Endothelial cell of umbilical vein (primary cell): Measurements from ENCODE around the gene TNFSF12. TPM values are rescaled to one million over a fixed set of nuclear protein-coding genes. Genes with fewer than 3 reads are reported as not detected.

Source experiments
- BruUV-seq: library from RNA; stranded (reverse); fragments of 400-500 nt; replicated peaks from 2 replicates; lab custom pipeline; 2021; lab: Mats Ljungman, UMichigan
- CTCF ChIA-PET: fragments of 300-600, 350-600 bp; sonication (Branson Sonifier 250); formaldehyde crosslinking; loops from one replicate; lab custom pipeline; 2021; ENCODE audit warnings: antibody characterized with exemption, inconsistent platforms; lab: Charles Lee
- POLR2A ChIA-PET: fragments of 300-600, 350-600 bp; sonication (Branson Sonifier 250); formaldehyde crosslinking; loops from one replicate; lab custom pipeline; 2021; ENCODE audit warnings: antibody characterized with exemption, inconsistent platforms; lab: Charles Lee
- DNase-seq: peaks from one replicate; pipeline ENCODE4 v3.0.0-alpha.2; 2011; ENCODE audit warnings: low read depth, low spot score
- FAIRE-seq: peaks from 2 replicates; lab custom pipeline; 2011; peaks lifted over from hg19 to GRCh38; lab: Jason Lieb, UNC
- H2AFZ ChIP-seq: 2 replicates; pipeline ENCODE4 v1.6.0; 2012; ENCODE audit warnings: low read depth, low read length, control low read depth, inconsistent platforms
- H3K27ac ChIP-seq: 2 replicates; pipeline ENCODE4 v1.5.1; 2011; ENCODE audit warnings: low read depth, mild to moderate bottlenecking, control low read depth, low read length, moderate library complexity; ENCODE audit not compliant: insufficient read depth
- H3K27me3 ChIP-seq, 2 experiments: 2 replicates each; pipeline versions ENCODE4 v1.6.0 to v1.6.1; 2011; ENCODE audit warnings: low read length in 2 of 2, mixed read lengths in 1 of 2; ENCODE audit not compliant: control insufficient read depth in 2 of 2, insufficient read depth in 2 of 2
- H3K36me3 ChIP-seq, 2 experiments: 2 replicates in 1 of 2; 3 replicates in 1 of 2; pipeline ENCODE4 v1.5.1; 2011; ENCODE audit warnings: low read length in 2 of 2, mild to moderate bottlenecking in 1 of 2, moderate library complexity in 1 of 2; ENCODE audit not compliant: control insufficient read depth in 2 of 2, insufficient read depth in 2 of 2; ENCODE audit errors: extremely low read depth in 1 of 2
- H3K4me1 ChIP-seq: 3 replicates; pipeline ENCODE4 v1.5.1; 2011; ENCODE audit warnings: mild to moderate bottlenecking, low read length; ENCODE audit not compliant: control insufficient read depth, insufficient read depth; ENCODE audit errors: extremely low read depth
- H3K4me2 ChIP-seq: 2 replicates; pipeline ENCODE4 v1.6.1; 2011; ENCODE audit warnings: low read length, control low read depth, mixed read lengths; ENCODE audit not compliant: insufficient read depth
- H3K4me3 ChIP-seq, 3 experiments: fragments of 200-600 bp in 1 of 3; sonication (generic), shearing (Covaris generic) in 1 of 3; replicated peaks in 1 of 3; 2 replicates each; pipeline ENCODE4 v1.5.1; 2011 to 2016; ENCODE audit warnings: control low read depth in 3 of 3, low read length in 3 of 3, mild to moderate bottlenecking in 2 of 3, inconsistent platforms in 1 of 3, low read depth in 1 of 3, moderate library complexity in 1 of 3; ENCODE audit not compliant: insufficient read depth in 1 of 3
- H3K79me2 ChIP-seq: 2 replicates; pipeline ENCODE4 v1.6.0; 2012; ENCODE audit warnings: low read length, inconsistent platforms; ENCODE audit not compliant: control insufficient read depth, insufficient read depth
- H3K9ac ChIP-seq: replicated peaks from 2 replicates; pipeline ENCODE3; 2011; ENCODE audit warnings: low read length, control low read depth; ENCODE audit not compliant: insufficient read depth; ENCODE audit errors: extremely low read depth
- H3K9me1 ChIP-seq: replicated peaks from 3 replicates; pipeline ENCODE4 v1.6.0; 2011; ENCODE audit warnings: mild to moderate bottlenecking, low read length; ENCODE audit not compliant: control insufficient read depth, insufficient read depth; ENCODE audit errors: extremely low read depth
- H3K9me3 ChIP-seq: replicated peaks from 2 replicates; pipeline ENCODE4 v1.5.1; 2012; ENCODE audit warnings: low read length, inconsistent platforms; ENCODE audit not compliant: control insufficient read depth, insufficient read depth
- H4K20me1 ChIP-seq: replicated peaks from 2 replicates; pipeline ENCODE3; 2011; ENCODE audit warnings: mild to moderate bottlenecking, low read length; ENCODE audit not compliant: control insufficient read depth, insufficient read depth; ENCODE audit errors: extremely low read depth
- EZH2 ChIP-seq: IDR thresholded peaks from 2 replicates; pipeline ENCODE4 v1.6.1; 2012; ENCODE audit warnings: borderline replicate concordance, low read depth, mild to moderate bottlenecking, moderate library complexity, low read length, inconsistent platforms; ENCODE audit not compliant: severe bottlenecking
- FOS ChIP-seq: IDR thresholded peaks from 2 replicates; pipeline ENCODE4 v1.6.1; 2011; ENCODE audit warnings: mild to moderate bottlenecking, low read length, moderate library complexity, borderline replicate concordance; ENCODE audit not compliant: insufficient read depth
- GATA2 ChIP-seq: IDR thresholded peaks from 2 replicates; pipeline ENCODE4 v1.7.0; 2011; ENCODE audit warnings: low read depth, mild to moderate bottlenecking, moderate library complexity, mixed read lengths, low read length; ENCODE audit not compliant: insufficient read length, insufficient read depth
- JUN ChIP-seq: IDR thresholded peaks from 2 replicates; pipeline ENCODE4 v1.6.1; 2011; ENCODE audit warnings: borderline replicate concordance, low read depth; ENCODE audit not compliant: insufficient read length, insufficient read depth
- MAX ChIP-seq: IDR thresholded peaks from 2 replicates; pipeline ENCODE4 v1.6.1; 2011; ENCODE audit not compliant: insufficient read depth, insufficient read length
- MYC ChIP-seq: IDR thresholded peaks from one replicate; pipeline ENCODE4 v1.6.1; 2011; ENCODE audit warnings: mild to moderate bottlenecking, low read depth, low read length
- POLR2A ChIP-seq: IDR thresholded peaks from 2 replicates; pipeline ENCODE4 v1.6.1; 2012; ENCODE audit warnings: low read depth, mild to moderate bottlenecking, control low read depth, low read length
- POLR2AphosphoS5 ChIP-seq: IDR thresholded peaks from 2 replicates; pipeline ENCODE4 v1.6.1; 2012; ENCODE audit warnings: low read depth, mild to moderate bottlenecking, control low read depth, low read length, moderate library complexity; ENCODE audit not compliant: insufficient read depth
- dilution Hi-C: fragments of 300-500 bp; cut with MboI; formaldehyde crosslinking; loops from one replicate; pipeline ENCODE4 v1.15.0; 2019; ENCODE audit warnings: low sequenced_read_pairs; ENCODE audit not compliant: extremely low pct_ligation_motif_present
- intact Hi-C: fragments of 100-400 bp; cut with micrococcal nuclease; formaldehyde crosslinking; loops from one replicate; pipeline ENCODE4 v1.10.0; 2022
- polyA plus RNA-seq, 4 experiments: library from polyadenylated mRNA; depleted of rRNA in 3 of 4; stranded (reverse) in 3 of 4; unstranded in 1 of 4; fragments of >200 nt; gene quantifications; 2 replicates each; pipeline versions ENCODE4 v1.2.1 to v1.2.3, GENCODE V29; 2011 to 2012; ENCODE audit warnings: missing spikeins in 1 of 4
- total RNA-seq: library from RNA; stranded (reverse); gene quantifications from 2 replicates; pipeline ENCODE4 v1.2.3, GENCODE V29; 2021
- TF ChIP-seq, protein P1 (sequence below), 2 donors: IDR thresholded peaks; 1 replicate in 1 of 2; 2 replicates in 1 of 2; pipeline ENCODE4 v1.5.1; 2011; ENCODE audit warnings: low read length in 2 of 2, mild to moderate bottlenecking in 2 of 2, moderate library complexity in 2 of 2, control low read depth in 1 of 2, inconsistent platforms in 1 of 2, low read depth in 1 of 2; ENCODE audit not compliant: insufficient read depth in 1 of 2; ENCODE audit errors: extremely low read depth in 1 of 2

TNFSF12 gene
- total and polyA plus RNA-seq, 2 donors (not counting 3 experiments of a cell fraction or from before 2014, with no cell fraction given): 28.4 to 39.4 TPM

- Histone ChIP-seq H3K4me1 (peaks cover 14% of the 10 kb centered on the region), H3K27ac (no peak overlapping the region), H3K9me1 (no peaks in the 10 kb centered on the region), H3K9me3 (no peaks in the 10 kb centered on the region), H3K36me3 (no peaks in the 10 kb centered on the region), H3K4me3 (no peak overlapping the region), H4K20me1 (no peaks in the 10 kb centered on the region), H3K79me2 (no peaks in the 10 kb centered on the region), H2AFZ (no peak overlapping the region), H3K27me3 (no peaks in the 10 kb centered on the region), H3K9ac (no peak overlapping the region), H3K4me2 (no peak overlapping the region)
- no peak for FAIRE-seq
- TF ChIP-seq POLR2A (no peak), GATA2 (no peak), MYC (no peak), FOS (no peak), EZH2 (no peak), POLR2AphosphoS5 (no peak), MAX (no peak), JUN (no peak)
- TF ChIP-seq, protein P1, sequence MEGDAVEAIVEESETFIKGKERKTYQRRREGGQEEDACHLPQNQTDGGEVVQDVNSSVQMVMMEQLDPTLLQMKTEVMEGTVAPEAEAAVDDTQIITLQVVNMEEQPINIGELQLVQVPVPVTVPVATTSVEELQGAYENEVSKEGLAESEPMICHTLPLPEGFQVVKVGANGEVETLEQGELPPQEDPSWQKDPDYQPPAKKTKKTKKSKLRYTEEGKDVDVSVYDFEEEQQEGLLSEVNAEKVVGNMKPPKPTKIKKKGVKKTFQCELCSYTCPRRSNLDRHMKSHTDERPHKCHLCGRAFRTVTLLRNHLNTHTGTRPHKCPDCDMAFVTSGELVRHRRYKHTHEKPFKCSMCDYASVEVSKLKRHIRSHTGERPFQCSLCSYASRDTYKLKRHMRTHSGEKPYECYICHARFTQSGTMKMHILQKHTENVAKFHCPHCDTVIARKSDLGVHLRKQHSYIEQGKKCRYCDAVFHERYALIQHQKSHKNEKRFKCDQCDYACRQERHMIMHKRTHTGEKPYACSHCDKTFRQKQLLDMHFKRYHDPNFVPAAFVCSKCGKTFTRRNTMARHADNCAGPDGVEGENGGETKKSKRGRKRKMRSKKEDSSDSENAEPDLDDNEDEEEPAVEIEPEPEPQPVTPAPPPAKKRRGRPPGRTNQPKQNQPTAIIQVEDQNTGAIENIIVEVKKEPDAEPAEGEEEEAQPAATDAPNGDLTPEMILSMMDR (IDR thresholded peaks at IDR 0.05; ENCODE audit: extremely low read depth in 1 of 2, insufficient read depth in 1 of 2, low read depth in 1 of 2, low read length in 2 of 2): no peak
- intact Hi-C loops (no loop called here), dilution Hi-C loops (no loop called here)
- POLR2A ChIA-PET: no interaction called here
- CTCF ChIA-PET: interaction anchor here (1.8 to 4.7 kb wide), 2 partner anchors 8 to 38 kb away, joined by 7 to 25 read pairs; no protein-coding TSS in a partner anchor
- DNase-seq: no peak
- no TSS peak for BruUV-seq
Measured at GRCh38 chr17:7552621-7553051, 3.8 kb downstream of the TNFSF12 start.
